ENCODE results near the gene TTC3.

The TTC3 gene

DNA sequence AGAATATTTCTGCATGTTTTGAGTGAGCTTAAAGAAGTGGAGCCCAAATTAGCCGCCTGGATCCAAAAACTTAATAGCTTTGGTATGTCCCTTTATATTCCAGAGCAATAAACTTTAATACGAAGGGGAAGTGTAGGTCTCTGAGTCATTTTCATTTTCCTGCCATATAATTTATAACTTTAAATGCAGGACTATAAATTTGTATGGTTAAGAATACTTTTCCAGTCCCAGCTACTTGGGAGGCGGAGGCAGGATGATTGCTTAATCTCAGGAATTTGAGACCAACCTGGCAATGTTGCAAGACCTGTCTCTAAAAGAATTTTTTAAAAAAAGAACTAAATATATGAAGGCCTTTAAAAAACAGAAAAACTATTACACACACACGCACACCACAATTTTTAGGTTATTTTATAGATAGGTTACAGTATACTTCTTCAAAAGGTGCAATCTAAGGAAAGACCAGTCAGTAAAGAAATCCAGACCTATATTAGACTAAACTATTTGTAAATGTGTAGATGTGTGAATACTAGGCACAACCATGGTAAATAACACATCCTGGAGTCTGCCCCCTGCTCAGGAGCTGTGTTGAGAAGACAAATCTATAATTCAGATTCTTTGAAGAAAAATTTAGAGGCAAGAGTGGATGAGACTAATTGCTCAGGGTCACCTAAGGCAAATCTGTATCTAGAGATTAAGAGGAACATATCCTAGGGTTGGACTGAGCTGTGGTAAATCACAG, 80.3 kb downstream of the TTC3 start:
- DNase-seq (ENCODE audit: low read depth), result peak; percentile 75

GRCh38 chr21:37153935-37154350, 80.9 kb downstream of the TTC3 start:
- DNase-seq (ENCODE audit: low read depth), result no peak

- DNase-seq (ENCODE audit: low read depth), result peak; percentile 39
These were observed 82.1 kb downstream of the TTC3 start for GRCh38 chr21:37155186-37155585.

DNA sequence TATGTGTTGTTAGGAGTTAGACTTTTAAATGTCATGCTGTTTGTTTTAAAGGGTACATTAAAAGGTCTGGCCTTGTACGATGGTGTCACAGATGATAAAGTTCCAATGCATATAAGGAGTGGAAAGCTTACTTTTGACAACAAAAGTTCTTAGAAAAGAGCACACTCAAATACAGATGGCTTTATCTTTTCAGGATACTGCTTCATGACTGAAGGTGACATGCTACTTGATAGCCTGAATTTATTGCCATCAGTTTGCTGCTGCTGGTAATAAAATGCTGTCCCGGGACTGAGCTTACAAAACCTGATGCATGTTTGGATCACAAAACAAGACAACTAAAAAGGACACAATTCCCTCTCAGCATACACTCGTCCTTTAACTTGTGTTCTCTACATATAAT, 84.9 kb downstream of the TTC3 start:
- no peak for DNase-seq (ENCODE audit: low read depth)

DNA sequence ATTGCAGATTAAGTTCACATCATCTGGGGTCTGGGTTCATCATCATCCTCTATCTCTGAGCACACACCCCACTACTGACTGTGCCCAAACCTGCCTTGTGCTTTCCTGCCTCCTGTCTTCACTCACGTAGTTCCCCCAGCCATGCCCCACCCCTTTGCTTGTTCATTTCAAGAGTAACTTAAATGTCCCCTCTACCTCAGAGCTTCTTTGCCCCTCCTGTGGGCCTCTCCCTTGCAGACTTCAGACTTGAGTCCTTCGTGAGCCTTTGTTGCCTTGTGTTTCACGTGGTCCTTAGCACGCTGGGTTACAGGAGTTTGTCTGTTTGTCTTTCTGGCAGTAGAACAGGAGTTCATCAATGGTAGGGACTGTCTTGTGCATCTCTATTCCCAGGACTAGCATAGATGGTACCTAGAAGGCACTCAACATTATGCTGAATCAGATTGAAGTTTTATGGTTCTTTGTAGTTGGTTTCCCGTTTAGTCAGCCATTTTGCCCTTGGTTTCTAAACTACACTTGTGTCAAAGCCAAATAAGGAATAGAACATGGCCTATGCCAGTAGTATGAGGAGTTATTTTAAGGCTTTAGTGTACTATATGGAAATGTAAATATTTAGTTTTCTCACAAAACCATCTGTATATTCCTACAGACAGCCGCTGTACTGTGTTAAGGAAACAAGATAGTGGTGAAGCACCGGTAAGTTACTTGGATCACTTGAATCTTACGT, 86.2 kb downstream of the TTC3 start:
- no peak for DNase-seq (ENCODE audit: low read depth)

- no peak for DNase-seq (ENCODE audit: low read depth)
These were observed 86.9 kb downstream of the TTC3 start for GRCh38 chr21:37159949-37160348.

- DNase-seq (ENCODE audit: low read depth), result no peak
These were observed 91.7 kb downstream of the TTC3 start for GRCh38 chr21:37164742-37165141.

DNA sequence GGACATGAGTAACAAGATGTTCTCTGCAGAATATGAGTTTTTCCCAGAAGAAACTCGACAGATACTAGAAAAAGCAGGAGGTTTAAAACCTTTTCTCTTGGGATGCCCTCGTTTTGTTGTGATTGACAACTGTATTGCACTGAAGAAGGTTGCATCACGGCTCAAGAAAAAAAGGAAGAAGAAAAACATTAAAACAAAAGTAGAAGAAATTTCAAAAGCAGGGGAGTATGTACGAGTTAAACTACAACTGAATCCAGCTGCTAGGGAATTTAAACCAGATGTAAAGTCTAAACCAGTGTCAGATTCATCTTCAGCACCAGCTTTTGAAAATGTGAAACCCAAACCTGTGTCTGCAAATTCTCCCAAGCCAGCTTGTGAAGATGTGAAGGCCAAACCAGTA, 92.5 kb downstream of the TTC3 start:
- no peak for DNase-seq (ENCODE audit: low read depth)

DNA sequence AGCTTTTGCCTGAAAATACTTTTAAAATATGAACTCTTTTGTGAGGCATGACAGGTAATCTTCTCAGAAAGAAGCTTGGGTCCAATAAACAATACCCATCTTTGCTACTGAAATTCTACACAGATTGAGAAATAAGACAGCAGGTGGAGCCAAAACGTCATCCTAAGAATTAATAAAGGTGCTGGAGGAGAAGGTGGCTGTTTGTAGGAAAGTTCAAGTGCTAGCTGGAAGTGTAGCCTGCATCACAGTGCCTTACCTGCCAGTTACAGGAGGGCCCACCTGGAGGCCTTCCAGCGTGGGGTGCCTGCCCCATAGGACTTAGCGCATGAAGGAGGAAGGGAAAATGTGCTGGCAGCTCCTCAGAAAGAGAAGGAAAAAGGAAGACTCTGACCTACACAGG, 93.7 kb downstream of the TTC3 start:
- DNase-seq (ENCODE audit: low read depth), result no peak

- no peak for DNase-seq (ENCODE audit: low read depth)
These were observed 95.6 kb downstream of the TTC3 start for GRCh38 chr21:37168666-37169065.

GRCh38 chr21:37172646-37173045, 99.6 kb downstream of the TTC3 start:
- DNase-seq (ENCODE audit: low read depth), result no peak

DNA sequence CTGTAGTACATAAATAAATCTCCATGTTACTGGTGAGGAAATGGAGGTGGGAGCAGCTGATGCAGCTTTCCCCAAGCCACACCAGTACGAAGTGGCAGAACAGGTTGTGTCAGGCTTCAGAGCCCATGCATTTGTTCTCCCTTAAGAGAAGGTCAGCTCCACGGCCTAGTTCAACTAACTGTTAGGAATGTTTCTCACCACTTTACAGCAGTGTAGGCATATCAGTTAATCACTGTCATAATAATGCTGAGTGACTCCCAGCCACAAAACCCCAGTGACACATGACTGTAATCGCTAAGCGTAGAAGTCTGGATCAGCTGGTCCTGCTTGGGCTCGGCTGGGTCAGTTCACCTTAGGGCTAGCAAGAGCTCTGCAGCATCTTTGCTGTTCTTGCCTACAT, 103.7 kb downstream of the TTC3 start:
- no peak for DNase-seq (ENCODE audit: low read depth)

DNA sequence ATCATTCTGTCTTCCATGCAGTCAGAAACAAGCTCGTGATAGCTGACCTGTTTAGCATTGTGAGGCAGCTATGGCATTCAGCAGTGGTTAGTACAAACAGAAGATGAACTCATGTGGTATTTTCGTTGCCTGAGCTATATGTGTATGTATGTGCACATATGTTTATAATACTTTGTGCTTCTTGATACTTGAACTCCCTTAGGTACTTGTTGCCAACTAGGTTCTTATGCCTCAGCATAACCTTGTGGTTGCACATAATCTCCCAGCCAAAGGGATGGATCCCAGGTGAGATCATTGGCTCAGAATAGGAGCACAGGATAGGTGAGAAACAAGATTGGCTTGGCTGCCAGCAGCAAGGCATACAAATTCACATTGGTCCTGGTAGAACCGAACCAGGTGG, 108.0 kb downstream of the TTC3 start:
- DNase-seq (ENCODE audit: low read depth), result no peak

- no peak for DNase-seq (ENCODE audit: low read depth)
These were observed 109.2 kb downstream of the TTC3 start for GRCh38 chr21:37182222-37182621.

- no peak for DNase-seq (ENCODE audit: low read depth)
These were observed 110.7 kb downstream of the TTC3 start for GRCh38 chr21:37183749-37184148.

GRCh38 chr21:37184784-37185593, 111.9 kb downstream of the TTC3 start:
- DNase-seq (ENCODE audit: low read depth), result no peak

DNA sequence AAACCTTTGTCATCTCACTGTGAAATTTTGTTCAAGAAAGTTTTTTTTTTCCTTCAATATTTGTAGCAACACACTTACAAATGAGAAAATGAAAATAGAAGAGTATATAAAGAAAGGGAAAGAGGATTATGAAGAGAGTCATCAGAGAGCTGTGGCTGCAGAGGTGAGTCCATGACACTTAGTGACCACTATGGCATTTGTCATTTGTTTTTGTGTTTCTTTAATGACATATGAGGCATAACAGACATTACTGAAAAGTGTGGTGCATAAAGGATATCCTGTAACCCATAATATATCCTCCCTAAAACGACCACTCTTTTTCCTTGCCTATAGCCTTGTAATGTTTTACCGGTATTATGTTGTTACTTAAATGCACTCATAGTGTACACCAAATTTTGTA, 113.9 kb downstream of the TTC3 start:
- no peak for DNase-seq (ENCODE audit: low read depth)

DNA sequence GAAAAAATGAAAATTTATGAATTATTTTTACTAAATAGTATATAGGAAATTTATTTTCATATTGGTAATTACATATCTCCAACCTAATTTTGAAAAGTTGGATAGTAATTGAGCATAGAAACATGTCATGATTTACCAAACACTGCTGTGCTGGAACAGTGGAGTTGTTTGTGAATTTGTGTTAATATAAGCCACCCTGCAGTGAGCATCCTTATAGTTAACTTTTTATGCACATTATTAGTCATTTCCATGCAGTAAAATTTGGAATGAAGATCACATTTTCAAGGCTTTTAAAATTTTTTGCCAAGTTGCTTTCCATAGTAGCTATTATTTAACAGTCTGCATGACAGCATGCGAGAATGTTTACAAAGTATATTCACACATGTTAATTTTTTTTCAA, 115.8 kb downstream of the TTC3 start:
- no peak for DNase-seq (ENCODE audit: low read depth)

DNA sequence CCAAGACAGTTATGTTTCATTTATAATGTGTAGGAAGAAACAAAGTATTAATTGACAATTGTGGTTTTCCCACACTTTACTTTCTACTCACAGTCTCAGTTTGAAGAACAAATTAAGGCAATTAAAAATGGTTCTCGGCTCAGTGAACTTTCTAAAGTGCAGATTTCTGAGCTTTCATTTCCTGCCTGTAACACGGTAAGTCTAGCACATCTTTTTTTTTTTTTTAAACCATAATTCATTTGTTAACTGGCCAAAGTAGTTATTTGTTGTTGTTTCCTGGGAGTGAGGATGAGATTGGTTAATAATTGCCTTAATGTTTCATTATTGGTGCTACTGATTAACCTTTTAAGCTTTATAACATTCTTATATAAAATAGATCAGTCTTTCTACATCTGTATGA, 119.0 kb downstream of the TTC3 start:
- DNase-seq (ENCODE audit: low read depth), result no peak

- no peak for DNase-seq (ENCODE audit: low read depth)
These were observed 120.0 kb downstream of the TTC3 start for GRCh38 chr21:37193006-37193405.

DNA sequence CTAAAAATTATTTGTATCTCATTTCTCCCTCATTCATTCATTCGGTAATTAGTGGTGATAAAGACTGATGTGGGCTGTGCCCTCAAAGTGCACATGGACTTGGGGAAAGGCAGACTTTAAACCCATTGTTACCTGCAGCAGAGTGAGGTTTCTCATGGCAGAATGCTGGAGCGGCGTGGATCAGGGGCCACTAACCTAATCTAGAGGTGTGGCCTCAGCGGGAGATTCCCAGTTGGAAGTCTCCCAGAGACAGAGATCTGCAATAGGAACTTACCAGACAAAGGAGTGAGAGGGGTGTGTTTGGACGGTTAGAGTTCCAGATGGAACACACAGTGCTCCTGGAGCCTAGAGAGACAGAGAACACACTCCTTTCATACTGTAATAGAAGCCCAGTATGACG, 120.6 kb downstream of the TTC3 start:
- DNase-seq (ENCODE audit: low read depth), result no peak

- DNase-seq (ENCODE audit: low read depth), result no peak
These were observed 122.0 kb downstream of the TTC3 start for GRCh38 chr21:37195059-37195458.

- DNase-seq (ENCODE audit: low read depth), result no peak
These were observed 122.6 kb downstream of the TTC3 start for GRCh38 chr21:37195610-37196009.

Data from GM04503 (cell line).